Hepatocyte (in vitro differentiated cells): ENCODE data around the gene CPNE2.

Experiments used
- EZH2 ChIP-seq: fragments of 200-600 bp; sonication (generic); IDR thresholded peaks from 2 replicates; pipeline ENCODE4 v1.6.1; 2016; ENCODE audit warnings: antibody characterized with exemption, mild to moderate bottlenecking, borderline replicate concordance
- EZH2phosphoT487 ChIP-seq: fragments of 200-600 bp; sonication (generic); IDR thresholded peaks from one replicate; pipeline ENCODE4 v1.6.1; 2018; ENCODE audit warnings: antibody characterized with exemption, mild to moderate bottlenecking, low read depth, moderate library complexity; ENCODE audit not compliant: unreplicated experiment, severe bottlenecking
- TF ChIP-seq, protein P1 (sequence below): fragments of 200-600 bp; sonication (generic); IDR thresholded peaks from 2 replicates; pipeline ENCODE4 v1.5.1; 2016; ENCODE audit warnings: antibody characterized with exemption, mild to moderate bottlenecking; ENCODE audit not compliant: poor library complexity

DNA sequence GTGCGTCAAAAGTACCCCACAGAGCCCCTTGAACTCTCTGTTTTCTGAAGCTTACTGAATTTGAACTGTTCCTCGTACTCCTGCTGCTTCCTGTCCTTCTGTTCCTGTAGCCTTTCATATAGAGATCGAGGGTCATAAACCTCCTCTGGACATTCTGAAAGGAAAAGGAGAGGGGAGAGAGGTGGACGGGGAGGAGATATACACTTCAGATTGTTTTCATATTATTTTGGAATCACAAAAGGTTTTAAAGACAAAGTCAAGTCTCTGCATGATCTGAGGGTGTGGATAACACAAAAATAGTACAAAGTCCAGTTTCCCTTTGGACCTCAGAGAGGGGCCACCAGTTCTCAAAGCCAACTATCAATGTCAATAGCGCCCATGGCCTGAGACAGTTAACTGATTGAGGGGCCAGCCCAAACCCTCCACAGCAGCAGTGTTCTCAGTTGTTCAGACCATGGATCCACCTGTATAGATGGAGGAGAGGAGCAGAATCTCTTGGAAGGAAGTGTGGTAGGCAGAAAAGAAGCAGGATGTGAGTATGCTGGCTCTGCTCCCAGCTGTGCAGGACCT lies 80.4 kb downstream of the CPNE2 start:
- TF ChIP-seq, protein P1, sequence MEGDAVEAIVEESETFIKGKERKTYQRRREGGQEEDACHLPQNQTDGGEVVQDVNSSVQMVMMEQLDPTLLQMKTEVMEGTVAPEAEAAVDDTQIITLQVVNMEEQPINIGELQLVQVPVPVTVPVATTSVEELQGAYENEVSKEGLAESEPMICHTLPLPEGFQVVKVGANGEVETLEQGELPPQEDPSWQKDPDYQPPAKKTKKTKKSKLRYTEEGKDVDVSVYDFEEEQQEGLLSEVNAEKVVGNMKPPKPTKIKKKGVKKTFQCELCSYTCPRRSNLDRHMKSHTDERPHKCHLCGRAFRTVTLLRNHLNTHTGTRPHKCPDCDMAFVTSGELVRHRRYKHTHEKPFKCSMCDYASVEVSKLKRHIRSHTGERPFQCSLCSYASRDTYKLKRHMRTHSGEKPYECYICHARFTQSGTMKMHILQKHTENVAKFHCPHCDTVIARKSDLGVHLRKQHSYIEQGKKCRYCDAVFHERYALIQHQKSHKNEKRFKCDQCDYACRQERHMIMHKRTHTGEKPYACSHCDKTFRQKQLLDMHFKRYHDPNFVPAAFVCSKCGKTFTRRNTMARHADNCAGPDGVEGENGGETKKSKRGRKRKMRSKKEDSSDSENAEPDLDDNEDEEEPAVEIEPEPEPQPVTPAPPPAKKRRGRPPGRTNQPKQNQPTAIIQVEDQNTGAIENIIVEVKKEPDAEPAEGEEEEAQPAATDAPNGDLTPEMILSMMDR, result no peak
- TF ChIP-seq EZH2, result no peak
- no peak for TF ChIP-seq EZH2phosphoT487
